Measurements from ENCODE around the gene LDB2. TPM values are rescaled to one million over a fixed set of nuclear protein-coding genes. Genes with fewer than 3 reads are reported as not detected.

The LDB2 gene
- total and polyA plus RNA-seq, 2 donors (not counting 3 experiments of a cell fraction or from before 2014, with no cell fraction given) = 127 to 223 TPM

DNA sequence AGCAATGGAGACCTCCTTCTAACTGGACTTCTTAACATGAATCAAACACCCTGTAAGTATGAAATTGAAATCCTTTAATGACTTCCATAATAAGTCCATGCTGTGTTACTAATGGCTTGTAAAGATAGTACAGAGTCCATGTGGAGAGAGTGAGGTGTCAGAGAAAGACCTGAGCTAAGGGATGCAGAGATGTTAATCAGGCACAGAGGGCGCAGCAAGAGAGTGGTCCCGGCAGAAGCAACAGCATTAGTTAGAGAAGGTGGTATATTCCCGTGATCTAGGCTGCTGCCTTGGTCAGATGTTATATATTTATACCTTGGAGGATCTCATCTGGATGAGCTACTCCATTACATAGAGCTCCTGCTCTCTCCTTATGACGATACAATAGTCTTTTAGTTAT, 295.3 kb downstream of the LDB2 start:
- dilution Hi-C loops (cut with MboI; ENCODE audit: extremely low pct_ligation_motif_present, low sequenced_read_pairs) = no loop called here
- TF ChIP-seq GATA2 (IDR thresholded peaks at IDR 0.05; ENCODE audit: insufficient read depth, insufficient read length, low read depth, low read length) = no peak
- H3K27ac ChIP-seq (ENCODE audit: insufficient read depth, low read depth, low read length) = no peak overlapping the region
- H3K4me3 ChIP-seq (replicated peaks in 1 of 3; ENCODE audit: insufficient read depth in 1 of 3, low read depth in 1 of 3, low read length in 3 of 3) = no peak overlapping the region
- no peaks in the 10 kb centered on the region for H3K9me3 ChIP-seq (replicated peaks; ENCODE audit: control insufficient read depth, insufficient read depth, low read length)
- no peaks in the 10 kb centered on the region for H3K36me3 ChIP-seq (ENCODE audit: control insufficient read depth in 2 of 2, extremely low read depth in 1 of 2, insufficient read depth in 2 of 2, low read length in 2 of 2)
- no TSS peak for BruUV-seq (replicated peaks)
- no peaks in the 10 kb centered on the region for H3K9me1 ChIP-seq (replicated peaks; ENCODE audit: control insufficient read depth, extremely low read depth, insufficient read depth, low read length)
- peaks cover 6% of the 10 kb centered on the region for H3K4me1 ChIP-seq (ENCODE audit: control insufficient read depth, extremely low read depth, insufficient read depth, low read length)
- H3K27me3 ChIP-seq (ENCODE audit: control insufficient read depth in 2 of 2, insufficient read depth in 2 of 2, low read length in 2 of 2) = no peaks in the 10 kb centered on the region
- no peak overlapping the region for H2AFZ ChIP-seq (ENCODE audit: low read depth, low read length)
- intact Hi-C loops (cut with micrococcal nuclease) = no loop called here
- no peaks in the 10 kb centered on the region for H4K20me1 ChIP-seq (replicated peaks; ENCODE audit: control insufficient read depth, extremely low read depth, insufficient read depth, low read length)
- ChIA-PET POLR2A (no interaction called here), CTCF (interaction anchor here (1.2 kb wide), 1 partner anchor 314 kb away, joined by 3 read pairs; no protein-coding TSS in a partner anchor)
- no peak overlapping the region for H3K9ac ChIP-seq (replicated peaks; ENCODE audit: extremely low read depth, insufficient read depth, low read length)
- H3K79me2 ChIP-seq (ENCODE audit: control insufficient read depth, insufficient read depth, low read length) = no peaks in the 10 kb centered on the region
- no peak overlapping the region for H3K4me2 ChIP-seq (ENCODE audit: insufficient read depth, low read length)
- no peak for DNase-seq (ENCODE audit: low read depth, low spot score)
- FAIRE-seq = no peak

DNA sequence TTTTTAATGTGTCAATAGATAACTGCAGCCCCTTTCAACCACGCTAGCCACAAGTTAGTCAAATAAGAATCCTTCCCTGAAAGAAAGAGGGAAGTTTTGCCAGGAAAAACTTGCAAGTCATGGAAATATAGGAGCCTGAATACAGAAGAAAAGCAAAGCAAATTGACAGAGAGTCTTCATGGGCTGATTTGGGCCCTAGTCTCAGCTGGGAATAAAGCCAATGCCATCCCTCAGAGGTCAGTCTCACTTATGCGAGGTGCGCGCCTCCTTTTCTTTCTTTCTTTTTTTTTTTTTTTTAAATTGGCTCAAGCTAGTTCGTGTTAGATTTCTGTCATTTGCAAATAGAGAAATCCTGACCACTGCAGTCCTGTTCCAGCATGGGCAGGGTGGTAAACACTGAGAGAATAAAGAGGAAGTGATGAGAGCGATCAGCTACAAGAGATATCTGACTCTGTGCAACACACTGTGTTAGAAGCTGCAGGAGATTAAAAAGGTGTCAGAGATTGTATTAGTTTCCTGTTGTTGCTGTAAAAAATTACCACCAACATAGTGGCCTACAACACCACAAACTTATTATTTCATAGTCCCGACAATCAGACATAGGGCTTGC, 299.7 kb downstream of the LDB2 start:
- TF ChIP-seq, protein P1, sequence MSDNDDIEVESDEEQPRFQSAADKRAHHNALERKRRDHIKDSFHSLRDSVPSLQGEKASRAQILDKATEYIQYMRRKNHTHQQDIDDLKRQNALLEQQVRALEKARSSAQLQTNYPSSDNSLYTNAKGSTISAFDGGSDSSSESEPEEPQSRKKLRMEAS (IDR thresholded peaks at IDR 0.05; ENCODE audit: insufficient read depth, insufficient read length) = no peak
- TF ChIP-seq JUN (IDR thresholded peaks at IDR 0.05; ENCODE audit: borderline replicate concordance, insufficient read depth, insufficient read length, low read depth) (no peak), POLR2AphosphoS5 (IDR thresholded peaks at IDR 0.05; ENCODE audit: insufficient read depth, low read depth, low read length) (no peak), GATA2 (IDR thresholded peaks at IDR 0.05; ENCODE audit: insufficient read depth, insufficient read length, low read depth, low read length) (no peak), EZH2 (IDR thresholded peaks at IDR 0.05; ENCODE audit: borderline replicate concordance, low read depth, low read length, severe bottlenecking) (no peak), FOS (IDR thresholded peaks at IDR 0.05; ENCODE audit: borderline replicate concordance, insufficient read depth, low read length) (no peak)
- TF ChIP-seq, protein P2, sequence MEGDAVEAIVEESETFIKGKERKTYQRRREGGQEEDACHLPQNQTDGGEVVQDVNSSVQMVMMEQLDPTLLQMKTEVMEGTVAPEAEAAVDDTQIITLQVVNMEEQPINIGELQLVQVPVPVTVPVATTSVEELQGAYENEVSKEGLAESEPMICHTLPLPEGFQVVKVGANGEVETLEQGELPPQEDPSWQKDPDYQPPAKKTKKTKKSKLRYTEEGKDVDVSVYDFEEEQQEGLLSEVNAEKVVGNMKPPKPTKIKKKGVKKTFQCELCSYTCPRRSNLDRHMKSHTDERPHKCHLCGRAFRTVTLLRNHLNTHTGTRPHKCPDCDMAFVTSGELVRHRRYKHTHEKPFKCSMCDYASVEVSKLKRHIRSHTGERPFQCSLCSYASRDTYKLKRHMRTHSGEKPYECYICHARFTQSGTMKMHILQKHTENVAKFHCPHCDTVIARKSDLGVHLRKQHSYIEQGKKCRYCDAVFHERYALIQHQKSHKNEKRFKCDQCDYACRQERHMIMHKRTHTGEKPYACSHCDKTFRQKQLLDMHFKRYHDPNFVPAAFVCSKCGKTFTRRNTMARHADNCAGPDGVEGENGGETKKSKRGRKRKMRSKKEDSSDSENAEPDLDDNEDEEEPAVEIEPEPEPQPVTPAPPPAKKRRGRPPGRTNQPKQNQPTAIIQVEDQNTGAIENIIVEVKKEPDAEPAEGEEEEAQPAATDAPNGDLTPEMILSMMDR (IDR thresholded peaks at IDR 0.05; ENCODE audit: extremely low read depth in 1 of 2, insufficient read depth in 1 of 2, low read depth in 1 of 2, low read length in 2 of 2) = no peak
- Histone ChIP-seq H3K9me1 (replicated peaks; ENCODE audit: control insufficient read depth, extremely low read depth, insufficient read depth, low read length) (no peaks in the 10 kb centered on the region), H3K9me3 (replicated peaks; ENCODE audit: control insufficient read depth, insufficient read depth, low read length) (no peaks in the 10 kb centered on the region), H3K4me1 (ENCODE audit: control insufficient read depth, extremely low read depth, insufficient read depth, low read length) (peaks cover 15% of the 10 kb centered on the region), H3K36me3 (ENCODE audit: control insufficient read depth in 2 of 2, extremely low read depth in 1 of 2, insufficient read depth in 2 of 2, low read length in 2 of 2) (peaks cover 0 to 2% of the 10 kb centered on the region in 2 experiments), H3K27me3 (ENCODE audit: control insufficient read depth in 2 of 2, insufficient read depth in 2 of 2, low read length in 2 of 2) (no peaks in the 10 kb centered on the region), H2AFZ (ENCODE audit: low read depth, low read length) (no peak overlapping the region), H3K27ac (ENCODE audit: insufficient read depth, low read depth, low read length) (no peak overlapping the region), H4K20me1 (replicated peaks; ENCODE audit: control insufficient read depth, extremely low read depth, insufficient read depth, low read length) (no peaks in the 10 kb centered on the region), H3K9ac (replicated peaks; ENCODE audit: extremely low read depth, insufficient read depth, low read length) (no peak overlapping the region), H3K79me2 (ENCODE audit: control insufficient read depth, insufficient read depth, low read length) (no peaks in the 10 kb centered on the region), H3K4me3 (replicated peaks in 1 of 3; ENCODE audit: insufficient read depth in 1 of 3, low read depth in 1 of 3, low read length in 3 of 3) (no peak overlapping the region), H3K4me2 (ENCODE audit: insufficient read depth, low read length) (no peak overlapping the region)
- ChIA-PET POLR2A (no interaction called here), CTCF (interaction anchor here (0.8 to 1.2 kb wide), 2 partner anchors 11 to 14 kb away, joined by 3 to 5 read pairs; no protein-coding TSS in a partner anchor)
- dilution Hi-C loops (cut with MboI; ENCODE audit: extremely low pct_ligation_motif_present, low sequenced_read_pairs) (no loop called here), intact Hi-C loops (cut with micrococcal nuclease) (no loop called here)
- no TSS peak for BruUV-seq (replicated peaks)
- peak; percentile 46 for DNase-seq (ENCODE audit: low read depth, low spot score)
- no peak for FAIRE-seq
